ENCODE results near the gene C3orf80.

- TF ChIP-seq CTCF (conservative IDR thresholded peaks at IDR 0.05 in 1 of 2, IDR thresholded peaks at IDR 0.05 in 1 of 2; ENCODE audit: low read depth in 1 of 2, low read length in 2 of 2) (no peak), EZH2 (IDR thresholded peaks at IDR 0.05; ENCODE audit: low read length, missing control alignments) (no peak)
Measured at GRCh38 chr3:160253298-160253697, 28.1 kb downstream of the C3orf80 start.

All from fibroblast of lung (primary cell).